A549 (cell line): ENCODE data around the gene MED13L.

ENCODE experiments used
- CTCF ChIP-seq: fragments of >200 bp; sonication (Bioruptor Twin); formaldehyde crosslinking; IDR thresholded peaks from 3 replicates; pipeline ENCODE4 v1.5.1; 2016
- ESRRA ChIP-seq: fragments of 150-350 bp; IDR thresholded peaks from 2 replicates; pipeline ENCODE4 v1.6.1; 2014; ENCODE audit warnings: mild to moderate bottlenecking, low read length, borderline replicate concordance
- KDM5A ChIP-seq: fragments of 200-600 bp; sonication (generic); IDR thresholded peaks from 2 replicates; pipeline ENCODE4 v1.6.1; 2016; ENCODE audit warnings: antibody characterized with exemption, mild to moderate bottlenecking
- MAX ChIP-seq: IDR thresholded peaks from 2 replicates; pipeline ENCODE4 v1.6.1; 2012
- NPAS2 ChIP-seq: fragments of 250-450 bp; sonication (Bioruptor Pico); IDR thresholded peaks from 2 replicates; pipeline ENCODE4 v1.8.0; 2022; ENCODE audit warnings: mild to moderate bottlenecking, moderate library complexity, borderline replicate concordance
- POLR2A ChIP-seq: IDR thresholded peaks from 2 replicates; pipeline ENCODE4 v1.6.1; 2012; ENCODE audit warnings: mild to moderate bottlenecking, low read length
- RAD21 ChIP-seq, 2 experiments: fragments of >200 bp in 1 of 2; sonication (Bioruptor Twin) in 1 of 2; formaldehyde crosslinking in 1 of 2; IDR thresholded peaks in 1 of 2; conservative IDR thresholded peaks in 1 of 2; 2 replicates in 1 of 2; 3 replicates in 1 of 2; pipeline ENCODE4 v1.6.1; 2012 to 2018; ENCODE audit warnings: inconsistent platforms in 1 of 2
- RARB ChIP-seq: fragments of 250-450 bp; sonication (Bioruptor Pico); IDR thresholded peaks from 2 replicates; pipeline ENCODE4 v1.8.0; 2021; ENCODE audit warnings: mild to moderate bottlenecking, moderate library complexity
- REST ChIP-seq: fragments of 200-600 bp; sonication (generic); IDR thresholded peaks from 2 replicates; pipeline ENCODE4 v1.6.1; 2016; ENCODE audit warnings: antibody characterized with exemption, mild to moderate bottlenecking, moderate library complexity
- RFX5 ChIP-seq: fragments of 450-650 bp; IDR thresholded peaks from 2 replicates; pipeline ENCODE4 v1.7.1; 2014; ENCODE audit warnings: antibody characterized with exemption, mild to moderate bottlenecking, moderate library complexity
- RNF2 ChIP-seq: fragments of 200-600 bp; sonication (generic); IDR thresholded peaks from 2 replicates; pipeline ENCODE4 v1.6.1; 2016; ENCODE audit warnings: low read depth, mild to moderate bottlenecking, antibody characterized with exemption, moderate library complexity, borderline replicate concordance
- SMC3 ChIP-seq: fragments of >200 bp; sonication (Bioruptor Twin); formaldehyde crosslinking; IDR thresholded peaks from 3 replicates; pipeline ENCODE4 v1.6.1; 2018; ENCODE audit warnings: inconsistent platforms
- TP53 ChIP-seq: fragments of 250-450 bp; sonication (Bioruptor Pico); IDR thresholded peaks from 2 replicates; pipeline ENCODE4 v1.5.0; 2021; ENCODE audit warnings: mild to moderate bottlenecking, moderate library complexity

GRCh38 chr12:116133149-116133548 is 144.3 kb downstream of the MED13L start:
- TF ChIP-seq RARB (no peak), SMC3 (no peak), REST (no peak), KDM5A (no peak), CTCF (no peak), POLR2A (no peak), NPAS2 (CRISPR knock-in tag) (no peak), MAX (no peak), RNF2 (no peak), TP53 (CRISPR knock-in tag) (no peak), ESRRA (no peak), RAD21 (conservative IDR thresholded peaks at IDR 0.05 in 1 of 2, IDR thresholded peaks at IDR 0.05 in 1 of 2) (no peak), RFX5 (no peak)
